Upper lobe of right lung (tissue), 1 donor: Measurements from ENCODE around the gene WDR86. TPM values are rescaled to one million over a fixed set of nuclear protein-coding genes. Genes with fewer than 3 reads are reported as not detected.

ENCODE experiments used
- ATAC-seq: fragments of 200-7000 bp; cut with Tn5 transposase; one replicate; pipeline ENCODE4 v1.9.1; 2020; ENCODE audit warnings: mild to moderate bottlenecking, moderate library complexity
- DNase-seq: peaks from one replicate; pipeline ENCODE4 v3.0.0-alpha.2; 2020
- H3K27ac ChIP-seq: fragments of 200-600 bp; one replicate; pipeline ENCODE4 v1.8.0; 2022
- H3K27me3 ChIP-seq: fragments of 200-600 bp; one replicate; pipeline ENCODE4 v1.8.0; 2022; ENCODE audit warnings: mild to moderate bottlenecking
- H3K36me3 ChIP-seq: fragments of 200-600 bp; one replicate; pipeline ENCODE4 v1.8.0; 2022
- H3K4me1 ChIP-seq: fragments of 200-600 bp; one replicate; pipeline ENCODE4 v1.8.0; 2022
- H3K4me3 ChIP-seq: fragments of 200-600 bp; one replicate; pipeline ENCODE4 v1.8.0; 2022; ENCODE audit warnings: mild to moderate bottlenecking
- H3K9me3 ChIP-seq: fragments of 200-600 bp; one replicate; pipeline ENCODE4 v1.8.0; 2022
- intact Hi-C: fragments of 100-400 bp; cut with DNase I; formaldehyde crosslinking; loops from one replicate; pipeline ENCODE4 v1.11.0; 2022
- total RNA-seq: library from RNA; stranded (reverse); fragmentation: NEBNext Ultra II Directional; extraction: Animal tissue kit (Norgen Biotek cat#: 25700); gene quantifications from one replicate; pipeline ENCODE4 v1.2.1, GENCODE V29; 2021
- TF ChIP-seq, protein P1 (sequence below): fragments of 200-600 bp; IDR thresholded peaks from one replicate; pipeline ENCODE4 v1.8.0; 2022; ENCODE audit warnings: antibody characterized with exemption
- donor health status: DM: no; HTN: yes; CAD: no; lungs with severe emphysema.

Gene WDR86
- total RNA-seq, 1 donor from 2014 or later, result 1.3 TPM

DNA sequence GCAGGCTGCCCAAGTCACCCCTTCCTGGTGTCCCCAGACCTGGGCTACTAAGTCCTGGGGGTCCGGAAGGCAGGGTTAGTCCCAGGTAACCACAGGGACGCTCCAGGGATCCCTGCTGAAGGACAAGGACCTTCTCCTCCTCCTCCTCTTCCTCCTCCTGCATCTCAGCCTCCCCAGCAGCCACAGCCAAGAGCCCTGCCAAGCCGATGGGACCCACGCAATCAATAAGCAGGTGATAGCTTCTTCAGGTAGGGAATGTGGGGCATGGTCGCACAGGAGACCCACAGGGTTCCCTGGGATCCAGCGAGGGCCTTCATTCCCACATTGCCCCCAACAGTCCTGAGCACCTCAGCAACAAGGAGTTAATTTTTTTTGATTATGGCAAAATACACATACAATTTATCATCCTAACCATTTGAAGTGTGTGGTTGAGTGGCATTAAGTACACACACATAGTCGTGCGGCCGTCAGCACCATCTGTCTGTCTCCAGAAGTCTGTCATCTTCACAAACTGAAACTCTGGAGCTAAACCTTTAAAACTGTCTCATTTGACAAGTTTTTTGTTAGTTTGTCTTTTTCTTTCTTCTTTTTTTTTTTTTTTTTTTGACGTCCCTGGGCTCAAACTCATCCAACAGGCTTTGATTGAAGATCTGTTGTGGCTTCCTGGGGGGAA lies 18.0 kb upstream of the WDR86 start:
- H3K9me3 ChIP-seq, result no peaks in the 10 kb centered on the region
- DNase-seq, result no peak
- no peaks in the 10 kb centered on the region for H3K36me3 ChIP-seq
- H3K27me3 ChIP-seq, result no peaks in the 10 kb centered on the region
- intact Hi-C loops, result no loop called here
- no peak overlapping the region for H3K27ac ChIP-seq
- H3K4me3 ChIP-seq, result no peak overlapping the region
- no peak for ATAC-seq
- TF ChIP-seq, protein P1, sequence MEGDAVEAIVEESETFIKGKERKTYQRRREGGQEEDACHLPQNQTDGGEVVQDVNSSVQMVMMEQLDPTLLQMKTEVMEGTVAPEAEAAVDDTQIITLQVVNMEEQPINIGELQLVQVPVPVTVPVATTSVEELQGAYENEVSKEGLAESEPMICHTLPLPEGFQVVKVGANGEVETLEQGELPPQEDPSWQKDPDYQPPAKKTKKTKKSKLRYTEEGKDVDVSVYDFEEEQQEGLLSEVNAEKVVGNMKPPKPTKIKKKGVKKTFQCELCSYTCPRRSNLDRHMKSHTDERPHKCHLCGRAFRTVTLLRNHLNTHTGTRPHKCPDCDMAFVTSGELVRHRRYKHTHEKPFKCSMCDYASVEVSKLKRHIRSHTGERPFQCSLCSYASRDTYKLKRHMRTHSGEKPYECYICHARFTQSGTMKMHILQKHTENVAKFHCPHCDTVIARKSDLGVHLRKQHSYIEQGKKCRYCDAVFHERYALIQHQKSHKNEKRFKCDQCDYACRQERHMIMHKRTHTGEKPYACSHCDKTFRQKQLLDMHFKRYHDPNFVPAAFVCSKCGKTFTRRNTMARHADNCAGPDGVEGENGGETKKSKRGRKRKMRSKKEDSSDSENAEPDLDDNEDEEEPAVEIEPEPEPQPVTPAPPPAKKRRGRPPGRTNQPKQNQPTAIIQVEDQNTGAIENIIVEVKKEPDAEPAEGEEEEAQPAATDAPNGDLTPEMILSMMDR, result no peak
- H3K4me1 ChIP-seq, result peaks cover 38% of the 10 kb centered on the region

DNA sequence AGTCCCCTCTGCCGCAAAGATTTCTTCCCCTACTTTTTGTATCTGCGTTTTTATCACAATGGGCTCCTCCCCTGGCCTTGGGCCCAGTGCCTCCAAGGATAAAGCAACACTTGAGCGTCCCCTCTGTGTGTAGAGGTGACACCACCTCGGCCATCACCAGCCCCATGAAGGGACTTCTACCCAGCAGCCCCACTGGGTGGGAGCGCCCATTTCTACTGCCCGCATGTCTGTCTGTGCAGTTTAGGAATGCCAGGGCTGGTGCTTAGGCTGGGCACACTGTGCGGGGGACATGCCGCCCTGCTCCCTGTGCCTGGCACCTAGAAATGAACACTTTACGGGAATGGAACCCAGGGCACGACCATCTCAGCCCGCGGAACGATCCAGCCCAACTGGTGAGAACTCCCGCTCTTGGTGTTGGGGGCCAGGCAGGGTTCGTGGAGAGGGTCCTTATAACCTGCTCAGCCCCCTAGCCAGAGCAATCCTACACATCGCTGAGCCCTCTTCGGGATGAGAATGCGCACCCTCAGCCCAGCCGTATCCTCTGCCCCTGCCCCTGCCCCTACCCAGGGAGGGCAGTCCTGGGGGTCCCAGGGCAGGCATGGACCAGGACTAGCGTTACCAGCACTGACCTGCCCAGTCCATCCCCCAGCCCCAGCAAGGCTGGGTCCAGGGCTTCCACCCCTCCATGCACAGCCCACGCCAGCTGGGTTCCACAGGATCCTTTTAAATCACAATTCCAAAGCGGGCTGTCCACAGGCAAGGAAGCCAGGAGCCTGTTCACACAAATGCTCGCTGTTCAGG lies 17.3 kb upstream of the WDR86 start:
- Histone ChIP-seq H3K4me1 (peaks cover 38% of the 10 kb centered on the region), H3K36me3 (no peaks in the 10 kb centered on the region), H3K27ac (peak overlapping the region; percentile 51), H3K4me3 (no peak overlapping the region), H3K27me3 (no peaks in the 10 kb centered on the region), H3K9me3 (no peaks in the 10 kb centered on the region)
- DNase-seq (no peak), ATAC-seq (no peak)
- TF ChIP-seq, protein P1, result no peak
- intact Hi-C loops, result no loop called here

DNA sequence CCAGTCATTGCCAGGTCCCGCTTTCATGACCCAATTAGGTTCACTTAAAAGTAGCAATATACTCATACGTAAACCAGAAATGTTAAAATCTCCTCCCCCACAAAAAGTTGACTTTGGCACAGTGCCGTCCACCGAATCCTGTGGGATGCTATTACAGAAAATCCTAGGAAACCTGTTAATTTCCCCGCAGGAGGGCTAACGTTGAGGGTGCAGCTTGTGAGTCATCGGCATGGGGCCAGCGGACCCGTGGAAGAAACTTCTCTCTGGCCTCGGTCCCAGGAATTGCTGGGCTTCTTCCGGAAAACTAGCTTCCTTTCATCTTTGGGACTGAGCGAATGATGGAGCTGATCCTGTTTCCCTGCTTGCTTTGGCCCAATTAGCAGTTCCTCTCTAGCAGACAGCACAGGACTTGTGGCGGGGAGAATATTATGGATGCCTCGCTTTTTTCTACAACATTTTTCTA lies 16.6 kb upstream of the WDR86 start:
- Histone ChIP-seq H3K4me3 (no peak overlapping the region), H3K9me3 (no peaks in the 10 kb centered on the region), H3K27ac (peak overlapping the region; percentile 51), H3K36me3 (no peaks in the 10 kb centered on the region), H3K4me1 (peaks cover 38% of the 10 kb centered on the region), H3K27me3 (no peaks in the 10 kb centered on the region)
- intact Hi-C loops, result no loop called here
- TF ChIP-seq, protein P1, result no peak
- no peak for DNase-seq
- no peak for ATAC-seq

DNA sequence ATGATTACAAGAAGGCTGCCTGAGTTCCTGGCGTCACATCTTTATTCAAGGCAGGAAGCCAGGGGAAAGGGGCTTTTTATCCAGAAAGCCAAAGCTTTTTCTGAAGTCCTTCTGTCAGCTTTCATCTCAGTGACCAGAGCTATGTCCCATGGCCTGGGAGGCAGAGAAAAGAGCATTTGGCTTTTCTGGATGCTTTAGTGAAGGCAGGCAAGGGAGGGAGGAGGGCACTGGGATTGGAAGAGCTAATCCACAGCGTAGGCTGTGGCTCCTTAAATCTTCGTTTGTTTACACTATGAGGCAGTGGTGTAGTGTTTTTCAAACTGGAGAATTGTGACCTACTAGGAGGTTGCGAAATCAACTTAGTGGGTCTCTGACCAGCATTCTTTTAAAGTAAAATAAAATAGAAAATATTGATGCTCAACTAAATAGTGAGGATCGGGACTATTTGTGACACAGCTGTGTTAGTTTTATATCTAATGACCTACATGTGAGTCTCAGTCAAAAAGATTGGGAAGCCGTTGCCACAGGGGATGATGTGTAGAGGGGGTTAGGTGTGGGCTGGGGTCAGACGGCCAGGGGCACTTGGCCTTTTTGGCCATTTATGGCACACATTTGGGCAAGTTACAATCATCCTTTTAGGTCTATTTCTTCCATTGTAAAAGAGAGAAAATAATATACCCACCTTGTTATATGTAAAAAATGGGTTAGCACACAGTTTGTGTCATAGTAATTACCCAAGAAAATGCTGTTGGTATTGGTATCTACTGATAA lies 16.0 kb upstream of the WDR86 start:
- H3K27ac ChIP-seq, result peak overlapping the region; percentile 51
- intact Hi-C loops, result no loop called here
- peaks cover 38% of the 10 kb centered on the region for H3K4me1 ChIP-seq
- H3K27me3 ChIP-seq, result no peaks in the 10 kb centered on the region
- ATAC-seq (peak; percentile 63), DNase-seq (peak; percentile 6)
- H3K4me3 ChIP-seq, result no peak overlapping the region
- TF ChIP-seq, protein P1, result no peak
- H3K9me3 ChIP-seq, result no peaks in the 10 kb centered on the region
- H3K36me3 ChIP-seq, result no peaks in the 10 kb centered on the region

DNA sequence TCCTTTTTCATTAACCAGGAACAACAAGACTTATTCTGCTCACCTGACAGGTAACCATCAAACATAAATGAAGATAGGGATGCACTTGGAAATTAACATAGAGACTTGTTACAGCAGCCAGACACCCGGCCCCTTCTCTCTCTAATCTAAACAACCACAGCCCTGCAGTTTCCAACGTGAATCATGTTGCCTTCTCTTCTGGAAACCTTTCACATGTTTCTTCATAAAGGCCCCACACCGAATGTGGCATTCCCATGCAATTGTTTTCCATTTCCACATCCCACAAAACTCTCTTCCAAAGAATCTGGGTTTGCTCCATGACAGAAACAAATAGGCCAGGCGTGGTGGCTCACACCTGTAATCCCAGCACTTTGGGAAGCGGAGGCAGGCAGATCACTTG lies 15.0 kb upstream of the WDR86 start:
- intact Hi-C loops, result no loop called here
- Histone ChIP-seq H3K27me3 (no peaks in the 10 kb centered on the region), H3K27ac (no peak overlapping the region)

More for the DNA sequence above, 15.0 kb upstream of the WDR86 start:
- ATAC-seq (no peak), DNase-seq (no peak)
- Histone ChIP-seq H3K9me3 (no peaks in the 10 kb centered on the region), H3K4me1 (peaks cover 34% of the 10 kb centered on the region), H3K4me3 (no peak overlapping the region), H3K36me3 (no peaks in the 10 kb centered on the region)
- TF ChIP-seq, protein P1, result no peak
